Erythroblast (primary cell): ENCODE results near the gene SRGAP3.

ENCODE experiments used
- GATA1 ChIP-seq: IDR thresholded peaks from 2 replicates; pipeline ENCODE4 v1.6.1; 2011; ENCODE audit warnings: low read depth, mild to moderate bottlenecking, control low read depth, low read length, moderate library complexity
- POLR2A ChIP-seq: IDR thresholded peaks from 2 replicates; pipeline ENCODE4 v1.6.1; 2011; ENCODE audit warnings: mild to moderate bottlenecking, low read length

GRCh38 chr3:9195390-9195789, 54.1 kb downstream of the SRGAP3 start:
- no peak for TF ChIP-seq POLR2A
- no peak for TF ChIP-seq GATA1
